ENCODE measurements around the gene ZNF425. TPM values are rescaled to one million over a fixed set of nuclear protein-coding genes. Genes with fewer than 3 reads are reported as not detected.

The ZNF425 gene
- total RNA-seq, 2 experiments from 2014 or later: 1.4 to 1.6 TPM

GRCh38 chr7:149172534-149172920 lies 46.4 kb upstream of the ZNF425 start:
- intact Hi-C loops (cut with micrococcal nuclease; ENCODE audit: unreplicated experiment): no loop called here
- TF ChIP-seq CTCF (conservative IDR thresholded peaks at IDR 0.05; ENCODE audit: low read length) (no peak), EZH2phosphoT487 (IDR thresholded peaks at IDR 0.05; ENCODE audit: borderline replicate concordance, low read depth, low read length) (no peak)
- no peaks in the 10 kb centered on the region for H3K4me1 ChIP-seq (ENCODE audit: insufficient read depth, low read length, poor library complexity, severe bottlenecking)
- H3K27ac ChIP-seq (ENCODE audit: low read depth, low read length, poor library complexity, severe bottlenecking): no peak overlapping the region
- H4K20me1 ChIP-seq (ENCODE audit: insufficient read depth, low read length): no peaks in the 10 kb centered on the region
- H3K9me3 ChIP-seq (ENCODE audit: low read length): no peaks in the 10 kb centered on the region
- ChIA-PET POLR2A (no interaction called here), CTCF (ENCODE audit: unreplicated experiment) (no interaction called here)
- no TSS peak for BruUV-seq (replicated peaks)
- H3K4me2 ChIP-seq (ENCODE audit: low read length): no peak overlapping the region
- DNase-seq (ENCODE audit: low spot score): no peak
- no peak overlapping the region for H2AFZ ChIP-seq (ENCODE audit: low read length)
- no peaks in the 10 kb centered on the region for H3K79me2 ChIP-seq (ENCODE audit: insufficient read depth, low read depth, low read length)
- H3K9me2 ChIP-seq (ENCODE audit: insufficient read depth, low read length): no peaks in the 10 kb centered on the region
- H3K36me3 ChIP-seq (ENCODE audit: insufficient read depth, low read length): peaks cover 75% of the 10 kb centered on the region
- no peak overlapping the region for H3K4me3 ChIP-seq (ENCODE audit: low read depth, low read length, poor library complexity, severe bottlenecking)

GRCh38 chr7:149171892-149172533 lies 45.9 kb upstream of the ZNF425 start:
- DNase-seq (ENCODE audit: low spot score): no peak
- Histone ChIP-seq H2AFZ (ENCODE audit: low read length) (no peak overlapping the region), H3K79me2 (ENCODE audit: insufficient read depth, low read depth, low read length) (no peaks in the 10 kb centered on the region), H3K9me3 (ENCODE audit: low read length) (no peaks in the 10 kb centered on the region), H3K36me3 (ENCODE audit: insufficient read depth, low read length) (peaks cover 75% of the 10 kb centered on the region), H3K4me2 (ENCODE audit: low read length) (no peak overlapping the region), H3K9me2 (ENCODE audit: insufficient read depth, low read length) (no peaks in the 10 kb centered on the region), H4K20me1 (ENCODE audit: insufficient read depth, low read length) (no peaks in the 10 kb centered on the region), H3K4me1 (ENCODE audit: insufficient read depth, low read length, poor library complexity, severe bottlenecking) (no peaks in the 10 kb centered on the region), H3K4me3 (ENCODE audit: low read depth, low read length, poor library complexity, severe bottlenecking) (no peak overlapping the region), H3K27ac (ENCODE audit: low read depth, low read length, poor library complexity, severe bottlenecking) (no peak overlapping the region)
- intact Hi-C loops (cut with micrococcal nuclease; ENCODE audit: unreplicated experiment): no loop called here
- TF ChIP-seq CTCF (conservative IDR thresholded peaks at IDR 0.05; ENCODE audit: low read length): no peak
- no peak for TF ChIP-seq EZH2phosphoT487 (IDR thresholded peaks at IDR 0.05; ENCODE audit: borderline replicate concordance, low read depth, low read length)
- POLR2A ChIA-PET: interaction anchor here (0.5 kb wide), 1 partner anchor 1663 kb away, joined by 3 read pairs; no protein-coding TSS in a partner anchor
- BruUV-seq (replicated peaks): no TSS peak
- CTCF ChIA-PET (ENCODE audit: unreplicated experiment): no interaction called here

- no peaks in the 10 kb centered on the region for H3K79me2 ChIP-seq (ENCODE audit: insufficient read depth, low read depth, low read length)
- H3K4me3 ChIP-seq (ENCODE audit: low read depth, low read length, poor library complexity, severe bottlenecking): no peak overlapping the region
- no peaks in the 10 kb centered on the region for H3K9me2 ChIP-seq (ENCODE audit: insufficient read depth, low read length)
- H2AFZ ChIP-seq (ENCODE audit: low read length): no peak overlapping the region
- no peak for TF ChIP-seq EZH2phosphoT487 (IDR thresholded peaks at IDR 0.05; ENCODE audit: borderline replicate concordance, low read depth, low read length)
- no peak for TF ChIP-seq CTCF (conservative IDR thresholded peaks at IDR 0.05; ENCODE audit: low read length)
- POLR2A ChIA-PET: interaction anchor here (0.6 to 1.5 kb wide), 6 partner anchors 12 to 176 kb away, joined by 3 to 5 read pairs (median 3); partner anchors contain the start of gene ZNF282
- no peak for DNase-seq (ENCODE audit: low spot score)
- CTCF ChIA-PET (ENCODE audit: unreplicated experiment): no interaction called here
- H3K27ac ChIP-seq (ENCODE audit: low read depth, low read length, poor library complexity, severe bottlenecking): no peak overlapping the region
- no peaks in the 10 kb centered on the region for H4K20me1 ChIP-seq (ENCODE audit: insufficient read depth, low read length)
- H3K4me1 ChIP-seq (ENCODE audit: insufficient read depth, low read length, poor library complexity, severe bottlenecking): no peaks in the 10 kb centered on the region
- no peak overlapping the region for H3K4me2 ChIP-seq (ENCODE audit: low read length)
- intact Hi-C loops (cut with micrococcal nuclease; ENCODE audit: unreplicated experiment): no loop called here
- H3K36me3 ChIP-seq (ENCODE audit: insufficient read depth, low read length): peaks cover 80% of the 10 kb centered on the region
- H3K9me3 ChIP-seq (ENCODE audit: low read length): no peaks in the 10 kb centered on the region
- no TSS peak for BruUV-seq (replicated peaks)
Observed at GRCh38 chr7:149166630-149167352, 40.7 kb upstream of the ZNF425 start.
